Prostate gland (tissue), 2 donors: ENCODE data around the gene MEIOSIN. TPM values are rescaled to one million over a fixed set of nuclear protein-coding genes. Genes with fewer than 3 reads are reported as not detected.
A peak's percentile ranks its signal among the peaks of the same experiment; 100 is the strongest.
"Not testable (repeated sequence)": the region's sequence is repeated elsewhere in the genome, so short reads cannot be mapped to it uniquely, and the experiment has no call there.

Experiments used
- DNase-seq: peaks from one replicate; pipeline ENCODE4 v3.0.0-alpha.2; 2019; ENCODE audit warnings: low spot score
- H3K27ac ChIP-seq, 2 donors: fragments of 200-600 bp; sonication (generic); 2 replicates each; pipeline ENCODE4 v1.5.1; 2017 to 2019
- H3K27me3 ChIP-seq: fragments of 200-600 bp; sonication (generic); replicated peaks from 2 replicates; pipeline ENCODE4 v1.5.1; 2019; ENCODE audit not compliant: insufficient read depth
- H3K36me3 ChIP-seq, 2 donors: fragments of 200-600 bp; sonication (generic); 1 replicate in 1 of 2; 2 replicates in 1 of 2; pipeline versions ENCODE4 v1.5.1 to v1.8.1; 2017 to 2019
- H3K4me1 ChIP-seq: fragments of 200-600 bp; sonication (generic); replicated peaks from 2 replicates; pipeline ENCODE4 v1.5.1; 2019
- H3K4me3 ChIP-seq, 2 donors: fragments of 200-600 bp; sonication (generic); 2 replicates each; pipeline ENCODE4 v1.5.1; 2017 to 2019
- H3K9me3 ChIP-seq: fragments of 200-600 bp; sonication (generic); 2 replicates; pipeline ENCODE4 v1.5.1; 2017
- CTCF ChIP-seq, 4 experiments: fragments of 200-600 bp in 2 of 4; fragments of 450-650 bp in 2 of 4; sonication (generic) in 2 of 4; IDR thresholded peaks; 1 replicate in 3 of 4; 2 replicates in 1 of 4; pipeline ENCODE4 v1.5.1; 2016 to 2019; ENCODE audit warnings: antibody characterized with exemption in 4 of 4, mild to moderate bottlenecking in 2 of 4, moderate library complexity in 2 of 4
- POLR2A ChIP-seq: fragments of 450-650 bp; IDR thresholded peaks from one replicate; pipeline ENCODE4 v1.6.1; 2016; ENCODE audit warnings: antibody characterized with exemption, mild to moderate bottlenecking
- POLR2AphosphoS5 ChIP-seq: sonication (generic); formaldehyde crosslinking; IDR thresholded peaks from one replicate; pipeline ENCODE4 v1.6.1; 2017; ENCODE audit warnings: antibody characterized with exemption
- WGBS: methylation state at CpG from one replicate; pipeline ENCODE4 v1.1.5; 2018; 5-methylcytosine and 5-hydroxymethylcytosine counted together
- intact Hi-C: fragments of 100-400 bp; cut with DNase I; formaldehyde crosslinking; loops from one replicate; pipeline ENCODE4 v1.14.2; 2022
- total RNA-seq, 2 donors: library from RNA; depleted of rRNA; stranded (reverse); fragments of >200 nt; gene quantifications; one replicate each; pipeline ENCODE4 v1.1.0, GENCODE V29; 2016

MEIOSIN gene
- total RNA-seq: 1 to 10 TPM in 1 of 2 donors, not detected in 1; 1.8 TPM

GRCh38 chr19:45733160-45733810 lies at the start of gene MEIOSIN:
Gene MEIOSIN, plus strand, starts transcription at chr19:45733439. Its CDS starts 1,938 bp downstream, at chr19:45735377.
- Histone ChIP-seq H3K4me1 (peaks cover 3% of the 10 kb centered on the region), H3K9me3 (no peaks in the 10 kb centered on the region), H3K4me3 (no peak within 1 kb of the TSS), H3K27me3 (no peaks in the 10 kb centered on the region), H3K36me3 (no peaks in the 10 kb centered on the region), H3K27ac (no peak within 1 kb of the TSS)
- WGBS: 91% methylated on average over 59 of the region's 59 CpGs
- intact Hi-C loops: no loop called here
- no peak for DNase-seq
- TF ChIP-seq POLR2A (no peak), CTCF (IDR thresholded peaks at IDR 0.05) (no peak), POLR2AphosphoS5 (no peak)

GRCh38 chr19:45685045-45685444 lies 48.2 kb upstream of the MEIOSIN start:
- H3K36me3 ChIP-seq: peaks cover 0 to 15% of the 10 kb centered on the region in 2 donors
- 85% methylated on average over 11 of the region's 11 CpGs for WGBS
- DNase-seq, H3K4me3 ChIP-seq, H3K27me3 ChIP-seq, H3K9me3 ChIP-seq, intact Hi-C loops, H3K4me1 ChIP-seq, H3K27ac ChIP-seq: not testable (repeated sequence)

- Histone ChIP-seq H3K27me3 (no peaks in the 10 kb centered on the region), H3K4me1 (peaks cover 3% of the 10 kb centered on the region), H3K36me3 (peaks cover 0 to 15% of the 10 kb centered on the region in 2 donors), H3K27ac (no peak overlapping the region), H3K9me3 (no peaks in the 10 kb centered on the region), H3K4me3 (no peak overlapping the region)
- no peak for TF ChIP-seq CTCF (IDR thresholded peaks at IDR 0.05)
- TF ChIP-seq POLR2A: no peak
- no peak for TF ChIP-seq POLR2AphosphoS5
- no peak for DNase-seq
- WGBS: 85% methylated on average over 9 of the region's 9 CpGs
- intact Hi-C loops: no loop called here
Observed at GRCh38 chr19:45687599-45687998, 45.6 kb upstream of the MEIOSIN start.

- H3K4me3 ChIP-seq: peak within 1 kb of the TSS; percentile 71 to 75
Observed at GRCh38 chr19:45691516-45692186, 41.6 kb upstream of the MEIOSIN start, which contains the start of gene SNRPD2. Gene SNRPD2, minus strand, starts transcription at chr19:45691953. Its CDS starts 65 bp downstream, at chr19:45691888.

More at GRCh38 chr19:45691516-45692186, 41.6 kb upstream of the MEIOSIN start, which contains the start of gene SNRPD2:
- H3K4me1 ChIP-seq: peaks cover 3% of the 10 kb centered on the region
- intact Hi-C loops: loop anchor here (2.0 to 5.0 kb wide), 2 partner anchors 25 to 76 kb away; partner anchors contain the start of gene SIX5
- H3K27me3 ChIP-seq: no peaks in the 10 kb centered on the region
- H3K36me3 ChIP-seq: peaks cover 0 to 15% of the 10 kb centered on the region in 2 donors
- WGBS: under 1% methylated on average over 36 of the region's 36 CpGs
- TF ChIP-seq POLR2A (peak; percentile 80), POLR2AphosphoS5 (peak; percentile 85), CTCF (IDR thresholded peaks at IDR 0.05) (peak in 2 of 4 experiments; percentile 6 to 21)
- peak; percentile 91 for DNase-seq
- H3K27ac ChIP-seq: peak within 1 kb of the TSS; percentile 93 to 96
- no peaks in the 10 kb centered on the region for H3K9me3 ChIP-seq
